Measurements from ENCODE around the gene BOC.

The BOC gene

DNA sequence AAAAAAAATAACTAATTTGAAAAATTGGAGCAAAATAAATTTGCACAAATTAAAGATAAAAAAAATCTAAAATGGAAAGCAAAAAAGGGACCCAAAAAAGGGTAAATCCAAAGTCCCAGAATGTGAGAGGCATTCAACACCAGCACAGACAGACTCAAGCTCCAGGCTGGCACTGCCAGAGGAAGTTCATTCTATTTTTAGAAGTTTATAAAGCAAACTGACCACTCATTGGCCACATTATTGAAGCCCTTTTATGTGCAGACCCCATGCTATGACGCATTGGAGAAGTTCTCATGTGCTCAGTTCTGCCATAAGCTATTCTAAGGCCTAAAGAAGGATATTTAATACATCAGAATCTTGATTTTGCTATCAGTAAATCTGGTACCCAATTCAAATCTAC, 17.6 kb upstream of the BOC start:
- DNase-seq (ENCODE audit: low read depth), result no peak

DNA sequence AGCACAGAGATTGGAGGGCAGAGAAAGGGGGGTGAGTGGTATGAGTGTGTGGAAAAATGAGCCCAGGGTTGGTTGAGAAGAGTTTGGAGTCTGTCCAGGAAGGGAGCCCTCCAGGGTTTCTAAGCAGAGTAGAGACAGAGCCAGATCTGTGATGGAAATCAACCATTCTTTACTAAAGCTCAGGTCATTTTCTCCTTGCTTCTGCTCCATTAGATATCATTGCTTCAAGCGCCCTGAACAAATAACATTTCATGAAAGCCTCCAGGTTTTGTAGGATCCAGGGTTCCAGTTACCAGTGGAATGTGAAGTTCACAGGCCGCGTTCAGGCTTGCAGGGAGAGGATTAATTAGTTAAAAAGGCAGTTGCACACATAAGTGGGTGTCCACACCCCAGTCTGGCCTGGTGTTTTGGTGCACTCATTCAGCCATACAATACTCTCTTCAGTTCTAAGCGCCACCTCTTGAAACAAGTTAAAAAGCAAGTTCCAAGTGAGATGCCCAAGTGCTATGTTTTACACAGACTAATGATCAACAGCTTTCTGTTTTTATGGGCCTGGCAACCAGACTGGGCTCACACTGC, 16.4 kb upstream of the BOC start:
- DNase-seq (ENCODE audit: low read depth), result no peak

DNA sequence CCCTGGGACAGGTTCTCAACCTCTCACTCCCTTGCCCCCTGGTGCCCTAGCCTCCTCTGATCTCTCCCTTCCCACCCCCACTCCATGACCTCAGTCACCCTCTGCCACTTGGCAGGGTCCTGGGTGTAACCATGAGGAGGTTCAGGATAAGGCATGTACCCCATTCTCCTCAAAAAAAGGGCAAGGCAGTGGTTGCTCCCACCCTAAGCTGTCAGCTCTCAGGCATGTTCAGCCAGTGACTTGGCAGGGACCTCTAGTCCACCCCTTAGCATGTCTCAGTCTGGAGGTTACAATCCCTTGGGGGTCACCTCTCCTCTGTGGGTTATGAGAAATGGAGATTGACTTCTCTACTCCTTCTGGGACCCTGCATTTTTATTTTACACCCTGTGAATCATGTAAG, 11.0 kb upstream of the BOC start:
- DNase-seq (ENCODE audit: low read depth), result no peak

DNA sequence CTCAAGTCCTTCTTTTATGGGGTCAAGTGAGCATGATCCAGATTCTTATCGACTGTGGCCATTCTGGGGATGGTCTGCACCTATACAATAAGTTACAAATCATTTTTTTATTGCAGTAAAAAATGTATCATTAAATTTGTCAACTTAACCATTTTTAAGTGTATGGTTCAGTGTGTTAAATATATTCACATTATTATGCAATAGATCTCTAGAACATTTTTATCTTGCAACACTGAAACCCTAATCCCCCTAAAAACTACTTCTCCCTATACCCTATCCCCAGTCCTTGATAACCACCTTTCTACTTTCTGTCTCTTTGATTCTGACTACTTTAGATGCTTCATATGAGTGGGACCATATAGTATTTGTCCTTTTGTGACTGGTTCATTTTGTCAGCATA, 10.4 kb upstream of the BOC start:
- DNase-seq (ENCODE audit: low read depth), result no peak

DNA sequence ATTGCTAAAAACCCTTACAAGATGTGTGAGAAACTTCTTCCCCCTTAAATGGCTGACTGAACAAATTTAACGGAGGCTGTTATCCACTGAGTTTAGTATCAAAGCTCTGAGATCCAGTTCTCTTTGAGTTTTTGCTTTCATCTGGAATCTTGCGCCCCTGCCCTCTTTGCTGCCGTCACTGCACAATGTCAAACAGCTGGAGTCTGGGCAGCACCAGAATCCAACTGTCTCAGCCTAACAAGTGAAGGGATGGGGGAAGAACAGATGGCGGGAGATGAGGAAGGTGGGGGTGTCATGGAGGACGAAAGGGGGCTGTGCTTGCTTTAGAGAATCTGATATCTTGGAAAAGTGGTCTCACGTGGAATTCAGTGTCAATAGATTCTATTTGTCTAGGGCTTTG, 7.0 kb upstream of the BOC start:
- no peak for DNase-seq (ENCODE audit: low read depth)

DNA sequence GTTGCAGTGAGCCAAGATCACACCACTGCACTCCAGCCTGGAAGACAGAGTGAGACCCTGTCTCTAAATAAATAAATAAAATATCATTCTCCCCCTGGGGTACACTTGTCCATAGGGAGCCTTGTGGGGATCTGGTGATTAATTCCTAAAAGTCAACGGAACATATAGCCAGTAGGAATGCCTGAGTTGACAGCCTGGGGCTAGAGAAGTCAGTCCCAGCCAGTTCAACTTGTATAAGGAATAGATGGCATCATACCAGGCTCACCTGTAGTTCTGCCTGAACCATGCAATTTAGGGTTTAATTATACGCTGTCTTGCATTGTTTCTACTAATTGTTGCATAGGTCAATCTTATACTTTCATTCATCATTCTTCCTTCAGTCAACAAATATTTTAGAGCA, 5.9 kb upstream of the BOC start:
- DNase-seq (ENCODE audit: low read depth), result no peak

DNA sequence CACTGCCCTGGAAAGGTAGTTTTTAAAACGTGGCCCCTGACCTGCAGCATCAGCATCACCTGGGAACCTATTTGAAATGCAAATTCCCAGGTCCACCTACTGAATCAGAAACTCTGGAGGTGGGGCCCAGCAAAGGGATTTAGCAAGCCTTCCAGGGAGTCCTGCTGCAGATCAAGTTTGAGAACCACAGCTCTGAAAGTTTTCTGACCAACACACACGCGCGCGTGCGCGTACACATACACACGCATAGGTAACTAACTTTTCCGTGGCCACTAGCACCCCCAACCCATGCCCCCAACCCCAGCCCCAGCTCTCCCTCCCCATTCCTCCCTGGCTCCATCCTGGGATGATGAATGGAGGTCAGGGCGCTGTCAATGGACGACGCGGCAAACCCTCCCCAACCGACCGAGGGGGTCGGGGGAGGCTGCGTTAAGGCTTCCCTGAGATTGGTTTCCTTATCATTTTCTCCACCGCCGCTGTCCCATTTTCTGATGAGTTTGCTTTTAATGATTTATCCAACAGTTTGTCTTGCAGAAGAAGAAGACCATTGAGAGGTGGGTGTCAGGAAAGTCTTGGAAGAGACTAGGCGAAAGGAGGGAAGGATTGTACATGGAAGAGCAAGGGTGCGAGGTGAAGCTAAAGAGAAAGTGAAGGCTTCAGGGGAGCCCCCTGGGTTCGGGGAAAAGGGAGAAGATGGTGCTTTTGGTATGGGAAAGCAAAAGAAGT, 590 bp upstream of the BOC start:
- DNase-seq (ENCODE audit: low read depth), result no peak

DNA sequence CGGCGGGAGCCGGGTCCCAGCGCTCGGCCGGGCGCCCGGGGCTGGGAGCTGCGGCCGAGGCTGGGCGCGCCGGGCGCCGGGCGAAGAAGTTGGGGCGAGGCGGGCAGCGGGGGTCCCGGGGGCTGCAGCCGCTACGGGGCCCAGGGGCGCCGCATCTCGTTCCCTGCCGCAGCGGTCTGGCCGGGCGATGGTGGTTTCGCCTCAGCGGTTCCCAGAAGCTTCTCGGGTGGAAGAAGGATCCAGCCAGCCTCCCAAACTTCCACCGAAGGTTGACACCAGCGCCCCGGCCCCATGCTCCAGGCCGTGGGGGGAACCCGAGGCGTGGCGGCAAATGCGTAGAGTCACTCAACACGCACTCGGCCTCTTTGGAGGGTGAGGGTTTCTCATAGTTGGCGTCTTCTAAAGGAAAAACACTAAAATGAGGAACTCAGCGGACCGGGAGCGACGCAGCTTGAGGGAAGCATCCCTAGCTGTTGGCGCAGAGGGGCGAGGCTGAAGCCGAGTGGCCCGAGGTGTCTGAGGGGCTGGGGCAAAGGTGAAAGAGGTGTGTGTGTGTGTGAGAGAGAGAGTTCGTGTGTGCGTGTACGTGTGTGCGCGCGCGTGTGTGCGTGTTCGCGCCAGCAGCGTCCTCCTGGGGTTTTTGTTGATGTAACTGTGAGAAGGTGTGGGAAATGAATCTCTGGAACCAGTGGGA, 940 bp downstream of the BOC start:
- DNase-seq (ENCODE audit: low read depth), result no peak

DNA sequence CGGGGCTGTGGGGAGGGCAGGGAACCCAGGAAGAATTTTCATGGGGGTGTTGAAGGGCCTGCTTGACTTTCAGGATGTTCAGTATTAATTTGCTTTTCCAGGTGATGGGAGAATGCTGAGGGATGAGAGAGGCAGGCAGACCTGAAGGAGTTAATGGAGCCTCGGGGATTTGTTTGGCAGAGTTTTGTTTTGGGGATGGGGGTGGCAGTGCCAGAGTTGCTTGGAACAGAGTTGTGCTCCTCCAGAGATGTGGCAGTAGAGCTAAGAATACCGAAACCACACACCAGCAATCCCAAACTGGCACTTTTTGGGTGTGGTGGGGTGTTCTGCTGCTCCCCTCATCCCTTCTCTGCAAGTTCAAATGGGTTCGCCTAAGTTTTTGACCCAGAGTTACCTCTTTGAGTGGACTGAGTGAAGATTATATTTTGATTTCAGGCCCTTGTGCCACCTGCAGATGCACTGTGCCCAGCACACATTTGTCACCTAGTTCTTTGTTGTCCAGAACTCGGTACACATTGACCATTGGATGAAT, 1.6 kb downstream of the BOC start:
- DNase-seq (ENCODE audit: low read depth), result no peak

DNA sequence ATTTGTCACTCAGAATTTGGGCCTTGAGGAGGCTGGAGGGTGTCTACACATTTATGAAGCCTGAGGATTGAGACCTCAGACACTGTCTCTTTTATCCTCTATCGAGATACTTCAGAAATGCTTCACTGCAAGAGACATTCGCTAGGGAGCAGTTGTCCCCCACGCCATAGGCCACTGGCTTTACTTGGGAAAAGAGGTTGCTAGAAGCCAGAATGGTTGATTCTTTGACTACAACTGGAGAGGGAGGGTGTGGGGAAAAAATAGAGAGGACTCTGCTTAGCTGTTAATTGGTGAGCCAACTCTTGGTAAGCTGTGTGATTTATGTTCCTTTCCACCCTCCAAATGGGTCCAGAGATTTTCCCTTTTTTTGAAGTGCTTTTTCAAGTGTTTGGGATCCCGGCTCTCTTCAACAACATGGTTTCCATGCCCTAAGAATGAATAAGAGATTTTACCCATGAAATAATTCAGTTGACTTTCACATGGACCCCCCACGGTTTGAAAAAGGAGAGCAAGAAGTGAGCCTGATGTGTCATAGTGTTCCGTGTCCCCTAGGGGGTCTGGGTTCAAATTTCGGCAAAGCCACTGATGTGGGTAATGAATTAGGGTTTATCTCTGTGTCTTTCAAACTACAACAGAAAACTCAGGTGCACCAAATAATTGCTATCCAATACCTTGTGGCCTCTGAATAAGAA, 2.7 kb downstream of the BOC start:
- no peak for DNase-seq (ENCODE audit: low read depth)

DNA sequence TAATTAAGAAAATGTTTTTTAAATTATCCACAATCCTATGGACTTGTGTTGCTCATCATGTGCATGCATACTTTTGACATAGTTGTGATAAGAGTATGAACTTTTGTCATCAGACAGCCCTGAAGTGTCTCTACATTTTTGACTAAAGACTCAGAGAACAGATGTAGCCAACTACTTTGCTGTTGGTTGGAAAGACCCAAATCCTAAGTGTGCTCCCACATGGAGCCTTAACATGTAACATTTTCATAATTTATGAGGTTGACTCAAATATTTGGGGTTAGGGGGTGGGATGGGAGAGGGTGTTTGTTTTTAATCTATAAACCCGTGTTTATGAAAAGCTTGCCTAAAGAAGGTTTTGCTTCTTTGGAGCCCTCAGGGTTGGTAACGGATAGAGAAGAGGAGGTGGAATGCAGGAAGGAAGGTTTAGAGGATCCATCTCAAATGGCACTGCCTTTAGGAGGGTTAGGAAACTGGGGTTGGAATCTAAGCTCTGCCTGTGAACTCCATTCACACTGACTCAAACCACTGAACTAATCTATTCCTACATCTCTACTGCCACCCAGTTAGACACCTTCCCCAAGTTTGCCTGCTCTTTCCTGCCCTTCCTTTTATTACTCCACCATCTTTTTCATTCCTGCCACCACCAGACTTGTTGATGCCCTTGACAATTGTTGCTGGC, 3.7 kb downstream of the BOC start:
- no peak for DNase-seq (ENCODE audit: low read depth)

DNA sequence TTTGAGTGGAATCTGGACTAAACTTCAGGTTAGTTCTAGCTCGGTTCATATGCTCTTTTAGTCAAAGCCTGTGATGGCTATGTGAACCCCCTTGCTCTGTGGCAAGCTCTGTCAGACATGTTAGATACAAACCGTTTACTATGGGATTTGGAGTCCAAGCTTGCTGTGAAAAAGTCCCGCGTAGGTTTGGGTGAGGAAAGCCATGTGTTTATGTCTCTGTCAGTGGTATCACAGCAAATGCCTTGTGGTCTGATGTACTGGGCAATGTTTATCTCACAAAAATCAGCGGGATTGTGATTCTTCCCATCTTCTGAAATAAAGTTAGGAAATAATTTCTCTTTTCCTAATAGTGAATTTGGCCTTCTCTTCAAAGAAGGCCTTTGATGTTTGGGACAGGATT, 5.0 kb downstream of the BOC start:
- no peak for DNase-seq (ENCODE audit: low read depth)

DNA sequence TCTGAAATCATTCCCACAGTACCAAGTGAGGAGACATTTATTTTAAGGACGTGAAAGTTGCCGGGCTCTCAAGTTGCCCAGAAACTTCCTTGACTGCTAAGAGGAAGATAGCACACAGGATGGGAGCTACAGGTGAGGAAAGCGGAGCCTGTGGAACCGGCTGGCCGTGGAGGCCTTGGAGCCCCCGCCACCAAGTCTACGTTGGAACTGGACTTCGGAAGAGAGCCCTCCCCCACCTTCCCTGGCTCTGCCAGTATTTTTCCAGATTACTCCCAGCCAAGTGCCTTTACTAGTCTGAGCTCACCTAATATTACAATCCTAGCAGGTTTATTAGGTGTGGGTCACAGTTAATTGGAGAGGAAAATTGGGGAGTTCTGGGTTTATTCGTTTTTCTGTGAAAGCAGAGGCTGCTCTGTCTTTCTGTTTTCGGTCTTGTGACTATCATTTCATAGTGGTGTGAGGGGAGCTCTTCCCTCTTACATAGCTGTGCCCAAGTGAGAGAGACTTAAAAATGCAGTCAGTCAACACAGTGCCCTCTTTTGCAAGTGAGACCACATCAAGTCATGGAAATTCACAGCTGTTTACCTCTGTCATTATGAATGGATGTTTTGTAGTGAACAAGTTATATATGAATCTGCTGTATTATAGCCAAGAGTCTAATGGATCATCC, 6.8 kb downstream of the BOC start:
- no peak for DNase-seq (ENCODE audit: low read depth)

DNA sequence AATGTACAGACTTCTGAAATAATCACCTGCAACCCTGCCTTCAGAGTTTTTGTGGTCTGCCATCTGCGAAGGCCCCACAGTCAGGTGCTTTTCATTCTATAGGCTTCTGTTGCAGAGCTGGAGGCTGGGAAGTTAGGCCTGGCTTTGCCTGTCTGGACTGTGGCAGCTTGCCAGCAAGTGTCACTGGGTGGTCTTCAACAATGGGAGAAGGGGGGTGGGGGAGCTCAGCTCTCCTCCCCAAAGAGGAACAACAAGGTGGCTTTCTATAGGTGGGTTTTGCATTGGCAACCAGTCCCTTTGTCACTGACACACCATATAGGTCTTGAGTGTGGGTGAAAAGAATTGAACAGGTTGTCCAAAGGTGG, 7.3 kb downstream of the BOC start:
- DNase-seq (ENCODE audit: low read depth), result no peak

DNA sequence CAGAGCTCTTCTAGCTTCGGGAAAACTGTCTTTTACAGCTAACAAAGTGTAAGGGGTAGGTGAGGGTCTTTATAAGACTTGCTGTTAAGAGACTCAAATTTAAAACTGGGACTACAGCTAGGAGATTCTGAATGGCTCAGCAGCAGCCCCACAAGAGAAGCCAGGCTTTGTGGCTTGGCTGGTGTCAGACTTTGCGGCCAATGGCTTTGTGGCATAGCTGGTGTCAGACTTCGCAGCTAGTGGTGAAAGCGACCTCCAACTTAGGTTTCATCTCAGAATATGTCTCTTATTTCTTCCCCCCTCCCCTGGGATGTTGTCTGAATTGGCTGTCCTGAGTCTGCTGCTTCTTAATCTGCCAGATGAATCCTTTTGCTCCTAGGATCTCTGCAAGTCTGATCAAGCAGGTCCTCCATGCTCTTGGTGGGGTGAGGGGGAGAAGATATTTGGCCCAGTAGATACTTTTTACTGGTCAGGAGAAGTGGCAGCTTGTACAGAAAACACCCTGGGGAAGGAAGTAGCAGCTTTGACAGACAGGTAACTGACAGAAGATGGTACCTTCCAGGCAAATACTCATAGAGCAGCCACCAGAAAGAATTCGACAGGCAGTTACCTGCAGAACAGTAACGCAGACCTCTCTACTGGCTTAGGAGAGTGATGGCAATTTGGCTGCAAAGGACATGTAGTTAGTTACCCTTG, 8.4 kb downstream of the BOC start:
- DNase-seq (ENCODE audit: low read depth), result no peak

DNA sequence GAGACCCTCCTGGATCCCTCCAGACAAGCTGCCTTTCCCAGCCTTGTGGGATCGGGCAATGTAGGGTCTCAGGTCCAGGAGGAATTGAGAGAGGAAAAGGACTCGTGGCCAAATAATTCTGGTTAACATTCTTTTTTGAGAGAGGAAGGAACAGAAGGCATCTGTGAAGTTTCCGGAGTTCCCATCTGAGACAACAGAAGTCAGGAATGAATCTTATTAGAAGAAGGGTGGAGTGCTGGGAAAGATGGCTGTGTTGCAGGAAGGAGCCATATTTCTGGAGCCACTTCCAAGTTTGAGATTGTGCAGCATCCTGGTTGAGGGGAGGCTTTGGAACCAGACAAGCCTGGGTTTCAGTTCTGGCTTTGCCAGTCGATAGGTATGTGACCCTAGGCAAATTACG, 9.4 kb downstream of the BOC start:
- DNase-seq (ENCODE audit: low read depth), result no peak

DNA sequence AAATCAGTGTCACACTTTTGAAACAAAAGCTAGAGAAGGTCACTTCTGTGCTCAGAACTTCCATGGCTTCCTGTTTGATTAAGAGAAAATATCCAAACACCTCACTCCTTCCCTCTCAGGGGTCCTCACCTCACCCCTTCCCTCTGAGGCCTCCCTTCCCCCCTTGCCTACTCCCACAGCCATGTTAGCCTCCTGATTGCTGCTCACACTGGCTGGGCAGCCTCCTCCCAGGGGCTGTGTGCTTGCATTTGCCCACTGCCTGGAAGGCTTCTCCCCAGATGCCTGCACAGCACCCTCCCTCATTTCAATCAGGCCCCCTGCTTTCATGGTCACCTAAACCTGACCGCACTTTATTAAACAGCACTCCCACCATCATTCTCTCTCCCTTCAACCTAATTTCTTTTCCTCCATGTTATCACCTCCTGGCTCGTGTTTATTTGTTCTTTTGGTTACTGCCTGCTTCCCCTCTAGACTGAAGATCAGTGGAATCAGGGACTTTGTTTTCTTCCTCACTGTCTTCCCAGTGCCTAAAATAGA, 10.4 kb downstream of the BOC start:
- no peak for DNase-seq (ENCODE audit: low read depth)

DNA sequence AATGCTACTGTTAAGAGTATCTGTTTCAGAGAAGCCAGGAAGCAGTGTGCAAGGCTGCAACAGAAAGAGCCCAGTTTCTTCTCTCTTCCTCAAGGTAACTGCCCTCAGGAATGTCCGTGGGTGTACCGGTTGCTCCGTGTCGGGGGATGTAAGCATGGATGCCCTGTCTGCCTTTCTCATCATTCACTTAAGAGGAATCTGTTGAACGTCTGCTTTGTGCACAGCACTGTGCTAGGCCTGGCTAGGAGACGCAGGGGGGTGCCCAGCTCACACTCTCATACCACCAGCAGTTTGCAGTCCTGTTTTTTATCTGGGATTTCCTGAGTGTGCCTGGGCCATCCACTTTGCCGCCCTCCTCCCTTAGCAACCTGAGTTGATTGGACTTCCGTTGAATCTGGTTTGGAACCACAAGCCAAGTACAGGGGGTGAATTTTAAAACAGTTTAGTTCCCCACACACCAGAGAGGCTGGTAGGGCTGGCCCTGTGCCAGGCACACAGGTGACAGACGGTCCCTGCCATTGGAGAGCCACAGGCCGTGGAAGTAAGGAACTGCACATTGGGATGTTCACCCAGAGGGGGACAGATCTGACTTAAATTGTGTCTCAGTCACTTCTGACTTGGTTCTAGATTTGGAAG, 11.2 kb downstream of the BOC start:
- DNase-seq (ENCODE audit: low read depth), result no peak

DNA sequence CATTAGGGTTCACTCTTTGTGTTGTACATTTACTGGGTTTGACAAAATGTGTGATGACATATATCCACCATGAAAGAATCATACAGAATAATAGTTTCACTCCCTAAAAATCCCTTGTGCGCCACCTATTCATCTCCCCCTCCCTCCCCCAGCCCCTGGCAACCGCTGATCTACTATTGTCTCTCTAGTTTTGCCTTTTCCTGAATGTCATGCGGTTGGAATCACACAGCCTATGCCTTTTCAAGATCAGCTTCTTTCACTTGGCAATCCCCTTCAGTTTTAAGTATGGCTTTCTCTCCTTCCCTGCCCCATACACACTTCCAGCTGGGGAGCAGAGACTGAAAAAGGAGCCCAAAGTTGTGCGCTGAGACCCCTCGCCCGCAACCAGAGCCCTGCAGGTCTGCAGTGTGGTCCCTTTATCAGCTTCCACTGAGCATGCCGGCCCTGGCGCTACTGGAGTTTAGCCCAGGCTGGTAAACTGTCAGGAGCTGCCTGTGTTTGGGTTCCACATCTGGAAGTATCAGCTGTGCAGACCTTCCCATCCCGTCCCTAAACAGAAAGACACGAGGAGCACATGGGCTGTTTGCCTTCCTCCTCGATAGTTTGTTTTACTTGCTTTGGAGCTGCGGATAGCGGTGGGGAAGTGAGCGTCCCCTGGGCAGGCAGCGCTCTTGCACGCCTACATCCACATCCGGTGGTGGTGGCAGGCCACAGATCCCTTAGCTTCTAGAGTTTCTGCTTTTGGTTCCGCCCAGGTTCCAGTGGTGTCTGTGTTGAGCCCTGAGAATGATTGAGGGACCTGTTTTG, 12.3 kb downstream of the BOC start:
- no peak for DNase-seq (ENCODE audit: low read depth)

DNA sequence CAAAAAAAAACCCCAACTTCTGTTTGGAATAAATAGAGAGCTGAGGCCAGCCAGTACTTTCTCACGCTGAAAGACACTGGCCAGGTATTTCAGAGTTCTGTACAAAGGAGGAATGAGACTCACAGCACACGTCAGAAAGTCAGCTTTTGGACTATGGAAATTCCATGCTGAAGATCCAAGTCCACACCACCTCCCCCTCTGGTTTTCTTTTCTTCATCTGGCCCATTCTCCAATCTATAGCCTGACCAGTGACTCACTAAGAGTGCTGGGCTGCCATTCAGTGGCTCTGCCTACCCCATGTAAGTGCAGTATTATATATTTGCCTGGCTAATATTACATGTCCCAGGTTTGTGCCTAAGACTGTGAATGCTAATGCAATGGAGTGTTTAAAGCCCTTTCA, 13.9 kb downstream of the BOC start:
- no peak for DNase-seq (ENCODE audit: low read depth)
